GM18505 (cell line): ENCODE data around the gene BBOF1.
A peak's percentile ranks its signal among the peaks of the same experiment; 100 is the strongest.

Experiments
- ATAC-seq: cut with Tn5 transposase; IDR thresholded peaks from one replicate; pipeline ENCODE4 v1.9.1; 2021; ENCODE audit not compliant: unreplicated experiment
- POLR2A ChIP-seq: IDR thresholded peaks from 4 replicates; pipeline ENCODE4 v1.6.1; 2011; ENCODE audit warnings: borderline replicate concordance; ENCODE audit not compliant: insufficient read depth, insufficient read length; ENCODE audit errors: extremely low read depth

The BBOF1 gene

DNA sequence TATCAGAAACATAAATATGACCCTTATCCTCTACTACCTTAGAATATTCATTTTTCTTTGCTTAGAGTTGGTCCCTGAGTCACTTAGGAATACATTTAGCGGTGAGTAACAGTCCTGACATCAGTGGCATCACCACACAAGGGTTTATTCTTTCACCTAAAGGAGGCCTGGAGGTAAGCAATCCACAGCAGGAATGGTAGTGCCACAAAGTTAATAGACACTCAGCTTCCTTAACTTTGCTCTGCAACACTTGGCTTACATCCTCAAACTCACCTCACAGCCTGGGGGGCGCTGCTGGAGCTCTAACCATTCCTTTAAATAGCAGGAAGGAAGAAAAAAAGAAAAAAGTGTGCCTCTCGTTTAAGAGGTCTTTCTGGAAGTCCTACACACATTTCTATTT lies 29.1 kb downstream of the BBOF1 start:
- TF ChIP-seq POLR2A: no peak
- ATAC-seq: no peak

DNA sequence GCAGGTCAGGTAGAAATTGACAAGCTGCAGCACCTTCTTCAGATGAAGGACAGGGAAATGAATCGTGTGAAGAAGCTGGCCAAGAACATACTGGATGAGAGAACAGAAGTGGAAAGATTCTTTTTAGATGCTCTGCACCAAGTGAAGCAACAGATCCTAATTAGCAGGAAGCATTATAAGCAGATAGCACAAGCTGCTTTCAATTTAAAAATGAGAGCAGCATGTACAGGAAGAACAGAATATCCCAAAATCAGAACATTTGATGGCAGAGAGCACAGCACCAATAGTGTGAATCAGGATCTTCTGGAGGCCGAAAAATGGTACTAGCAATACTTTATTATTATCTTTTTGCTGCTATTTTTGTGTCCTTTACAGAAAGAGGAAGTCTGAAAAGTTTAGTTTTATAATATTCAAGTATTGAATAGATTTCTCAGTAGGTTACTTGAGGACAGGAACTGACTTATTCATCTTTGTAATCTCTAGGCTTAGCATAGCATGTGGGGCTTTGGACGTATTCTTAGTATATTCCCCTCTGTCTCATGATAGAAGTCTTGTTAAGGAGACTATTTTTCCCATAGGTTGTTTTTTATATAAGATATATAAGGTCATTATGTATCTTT lies 30.8 kb downstream of the BBOF1 start:
- no peak for TF ChIP-seq POLR2A

DNA sequence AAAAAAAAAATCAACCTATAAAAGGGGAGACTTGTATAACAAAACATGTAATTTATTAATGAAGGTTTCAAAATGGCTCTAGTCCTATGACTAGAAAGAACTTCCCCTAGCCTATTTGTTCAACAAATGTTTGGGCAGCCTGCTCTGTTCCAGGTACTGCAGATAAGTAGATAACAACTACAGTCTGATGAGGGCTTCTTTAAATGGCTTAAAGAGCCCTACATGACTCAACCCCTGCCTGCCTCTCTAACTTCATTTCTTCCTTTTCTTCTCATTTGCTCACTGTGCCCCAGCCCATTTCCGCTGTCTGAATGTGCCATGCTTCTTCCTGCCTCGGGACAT lies 43.6 kb downstream of the BBOF1 start:
- no peak for ATAC-seq
- no peak for TF ChIP-seq POLR2A

More for the DNA sequence above, 30.8 kb downstream of the BBOF1 start:
- ATAC-seq: no peak

DNA sequence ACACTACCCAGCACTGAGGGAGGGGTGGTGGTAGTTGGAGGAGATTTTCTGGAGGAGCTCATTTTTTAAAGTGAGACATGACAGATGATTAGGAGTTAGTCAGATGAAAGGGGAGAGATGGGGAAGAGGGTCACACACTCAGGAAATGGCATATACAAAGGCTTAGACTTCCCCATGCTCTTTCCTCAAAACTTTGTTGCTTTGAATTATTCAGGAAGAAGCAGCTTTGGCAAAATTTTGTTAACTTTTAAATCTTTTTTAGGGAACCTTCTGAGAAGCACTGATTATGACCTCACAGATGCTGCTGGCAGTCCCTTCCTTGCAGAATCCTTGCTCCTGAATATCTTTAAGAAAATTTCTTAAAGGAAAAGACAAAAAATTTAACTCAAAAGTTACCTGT lies 45.3 kb downstream of the BBOF1 start:
- TF ChIP-seq POLR2A: no peak
- ATAC-seq: no peak

DNA sequence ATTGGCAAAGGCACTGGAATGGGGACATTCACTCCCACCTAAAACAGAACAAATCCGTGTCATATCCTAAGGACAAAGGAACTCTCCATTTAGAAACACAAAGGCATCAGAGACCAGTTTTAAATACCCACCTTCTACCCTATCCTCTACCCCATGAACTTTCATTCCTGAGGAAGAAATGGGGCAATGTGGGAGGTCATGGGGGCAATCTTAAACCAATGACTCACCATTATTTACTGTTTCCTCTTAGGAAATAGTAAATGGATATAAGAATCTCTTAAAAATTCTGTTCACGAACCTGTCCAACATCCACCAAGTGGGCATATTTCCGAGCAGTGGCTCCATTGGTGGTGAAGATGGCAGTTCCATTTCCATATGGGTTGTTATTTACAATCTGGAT lies 45.7 kb downstream of the BBOF1 start:
- no peak for TF ChIP-seq POLR2A
- no peak for ATAC-seq

DNA sequence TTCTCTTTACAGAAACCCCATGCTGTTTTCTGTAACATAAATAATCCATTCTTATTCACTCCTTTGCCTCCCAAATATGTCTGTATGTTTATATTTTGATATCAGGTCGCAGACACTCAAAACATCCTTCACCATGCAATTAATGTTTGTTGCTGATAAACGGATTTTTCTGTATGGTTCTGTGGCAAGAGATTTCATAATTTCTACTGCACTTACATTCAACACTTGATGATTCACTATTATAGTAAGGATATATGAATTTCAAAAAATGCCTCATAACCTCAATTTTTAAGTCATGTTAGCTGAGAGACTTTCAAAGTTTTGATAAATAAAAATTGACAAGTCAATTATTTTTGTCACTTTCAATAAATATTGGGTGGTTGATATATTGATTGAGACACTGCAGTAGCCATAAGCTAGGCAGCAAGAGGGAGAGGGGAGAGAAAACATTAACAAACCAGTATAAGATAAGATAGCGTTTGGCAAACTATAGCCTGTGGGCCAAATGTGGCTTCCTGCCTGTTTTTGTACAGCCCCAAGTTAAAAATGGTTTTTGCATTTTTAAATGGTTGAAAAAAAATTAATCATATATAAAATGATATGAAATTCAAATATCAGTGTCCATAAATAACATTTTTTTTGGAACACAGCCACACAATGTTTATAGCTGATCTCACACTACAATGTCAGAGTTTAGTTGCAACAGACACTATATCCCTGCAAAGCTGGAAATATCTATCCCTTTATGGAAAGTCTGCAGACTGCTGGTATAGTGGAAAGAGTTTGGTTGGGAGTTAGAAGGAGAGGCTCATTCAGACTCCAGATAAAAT lies 46.8 kb downstream of the BBOF1 start:
- TF ChIP-seq POLR2A: no peak
- no peak for ATAC-seq

DNA sequence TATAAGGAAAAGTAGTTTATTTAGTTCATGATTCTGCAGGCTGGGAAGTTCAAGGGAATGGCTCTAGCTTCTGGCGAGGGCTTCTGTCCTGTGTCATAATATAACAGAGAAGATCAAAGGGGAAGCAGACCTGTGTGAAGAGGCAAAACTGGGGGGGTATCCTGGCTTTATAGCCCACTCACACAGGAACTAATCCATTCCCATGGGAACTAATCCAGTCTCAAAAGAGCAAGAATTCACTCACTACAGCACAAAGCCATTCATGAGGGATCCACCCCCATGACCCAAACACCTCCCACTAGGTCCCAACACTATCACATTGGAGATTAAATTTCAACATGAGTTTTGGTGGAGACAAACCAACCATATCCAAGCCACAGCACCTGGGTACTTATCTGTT lies 58.3 kb downstream of the BBOF1 start:
- TF ChIP-seq POLR2A: no peak
- ATAC-seq: no peak

DNA sequence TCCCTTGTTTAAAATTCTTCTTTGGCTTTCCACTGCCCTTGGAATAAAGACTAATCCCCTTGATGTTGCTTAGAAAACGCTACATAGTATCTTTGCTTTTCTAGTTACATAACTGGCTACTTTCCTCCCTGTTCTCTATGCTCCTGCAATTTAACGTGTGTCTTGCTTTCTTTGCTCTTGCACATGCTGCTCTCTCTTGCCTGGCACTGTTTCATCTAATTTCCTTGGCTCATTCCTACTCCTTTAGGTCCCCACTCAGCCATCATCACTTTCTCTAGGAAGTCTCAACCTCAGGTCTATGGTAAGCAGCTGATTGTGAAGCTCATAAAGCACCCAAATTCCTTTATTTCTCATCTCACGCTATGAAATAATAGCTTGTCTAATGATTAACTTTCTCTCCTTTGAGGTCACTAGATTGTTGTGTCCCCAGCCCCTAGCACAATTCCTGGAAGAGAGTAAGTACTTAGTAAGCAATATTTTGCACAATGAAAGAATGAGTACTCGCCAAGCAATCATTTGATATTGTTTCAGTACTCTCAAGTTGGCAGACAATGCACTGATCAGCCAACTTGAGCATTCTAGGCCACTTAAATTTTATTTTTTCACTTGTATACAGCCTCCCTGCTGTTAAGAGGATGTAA lies 61.8 kb downstream of the BBOF1 start:
- ATAC-seq: no peak
- no peak for TF ChIP-seq POLR2A

DNA sequence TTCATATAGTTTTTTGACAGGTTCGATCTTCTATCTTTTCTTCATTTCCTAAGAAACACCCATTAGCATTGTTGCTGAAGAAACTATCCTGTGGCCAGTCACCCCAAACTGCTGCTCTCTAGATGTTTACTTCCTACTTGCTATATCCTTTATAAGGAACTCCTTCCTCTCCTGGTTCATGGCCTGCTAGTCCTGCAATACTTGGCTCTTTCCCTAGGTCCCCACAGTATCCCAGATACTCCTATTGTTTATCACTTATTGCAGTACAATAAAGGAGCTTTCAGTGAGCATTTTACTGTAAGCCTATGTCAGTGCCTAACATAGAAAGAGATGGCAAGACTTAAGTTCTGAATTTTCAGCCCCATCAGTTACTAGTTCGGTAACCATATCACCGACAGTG lies 62.3 kb downstream of the BBOF1 start:
- TF ChIP-seq POLR2A: no peak
- no peak for ATAC-seq

DNA sequence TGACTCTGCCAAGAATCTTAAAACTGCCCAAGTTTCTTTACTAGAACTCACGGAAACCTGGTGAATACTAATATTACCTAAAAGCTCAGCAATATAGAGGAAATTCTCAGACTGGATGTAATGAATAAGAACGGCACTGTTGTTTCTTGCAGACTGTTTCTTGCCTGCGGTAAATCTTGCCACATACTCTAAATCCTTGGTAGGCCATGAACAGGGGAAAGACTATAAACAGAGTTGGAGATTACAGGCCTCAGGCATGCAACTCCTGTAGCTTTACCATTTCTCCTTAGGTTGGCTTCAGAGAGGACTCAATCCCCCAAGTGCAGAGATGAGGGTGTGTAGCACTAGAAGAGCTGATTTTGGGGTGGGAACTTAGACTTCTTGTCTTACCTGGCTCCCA lies 64.0 kb downstream of the BBOF1 start:
- no peak for TF ChIP-seq POLR2A
- no peak for ATAC-seq

DNA sequence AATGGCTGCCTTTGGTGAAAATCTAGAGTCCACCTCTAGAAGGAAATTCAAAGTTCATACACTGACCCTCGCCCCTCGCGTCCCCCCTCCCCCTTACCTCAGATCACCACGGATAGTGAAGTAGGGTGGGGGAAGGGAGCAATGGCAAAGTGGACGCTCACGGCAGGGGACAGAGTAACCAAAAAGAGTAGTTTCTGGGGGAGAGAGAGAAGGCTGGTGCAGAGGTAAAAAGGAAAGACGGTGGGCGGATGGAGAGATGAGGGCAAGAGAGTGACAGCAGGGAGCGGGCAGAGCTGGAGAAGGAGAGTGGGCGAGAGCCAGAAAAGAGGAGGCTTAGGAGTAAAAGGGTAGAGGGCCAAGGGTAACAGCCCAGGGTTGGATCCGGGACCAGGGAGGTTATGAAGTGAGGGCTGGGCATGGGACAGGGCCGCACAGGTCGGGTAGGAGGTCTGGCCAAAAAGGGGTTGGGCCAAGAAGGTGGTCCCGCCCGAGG lies 64.7 kb downstream of the BBOF1 start:
- TF ChIP-seq POLR2A: no peak
- no peak for ATAC-seq

DNA sequence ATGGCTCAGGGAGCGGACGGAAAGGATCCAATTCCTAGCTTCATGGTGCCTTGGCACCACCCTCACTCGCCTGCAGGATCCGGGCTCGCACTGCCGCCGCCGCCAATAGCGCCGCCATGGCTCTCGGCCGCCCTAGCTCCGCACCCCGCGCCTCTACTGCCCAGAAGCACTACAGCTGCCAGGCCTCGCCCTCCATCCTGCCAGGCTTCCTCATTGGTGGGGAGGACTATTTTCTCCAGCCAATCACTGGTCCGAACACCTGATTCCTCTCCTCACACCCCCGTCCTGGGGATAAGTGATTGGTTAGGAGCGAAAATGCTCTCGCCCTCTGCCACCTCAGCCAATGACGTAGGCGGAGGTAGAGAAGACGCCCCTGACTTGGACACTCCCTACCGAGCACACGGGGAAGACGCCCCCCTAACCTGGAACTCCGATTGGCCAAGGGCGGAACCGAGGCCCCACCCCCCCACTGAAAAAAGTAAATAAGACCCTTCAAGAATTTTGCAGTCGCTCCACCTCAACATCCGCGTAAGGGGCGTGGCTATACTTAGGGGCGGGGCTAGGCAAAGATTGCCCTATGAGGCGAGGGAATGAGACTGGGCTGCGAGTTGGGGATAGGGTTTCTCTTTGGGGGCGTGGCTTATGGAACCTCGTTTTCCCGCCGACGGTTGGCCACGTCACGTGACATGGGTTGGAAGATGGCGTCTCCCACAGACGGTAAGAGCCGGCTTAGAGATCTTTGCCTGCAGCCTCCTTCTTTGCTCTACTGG lies 65.3 kb downstream of the BBOF1 start, which contains the start of the genes ALDH6A1 and LIN52:
ALDH6A1 (minus strand) TSS at position 177 of the 770 bp plus-strand sequence; CDS start at position 118, 59 bp downstream.
LIN52 (plus strand) TSS at position 680 of the 770 bp plus-strand sequence; CDS start at position 699, 19 bp downstream.
- TF ChIP-seq POLR2A: peak; percentile 72
- peak; percentile 88 for ATAC-seq
